ENCODE results near the gene VDR.

DNA sequence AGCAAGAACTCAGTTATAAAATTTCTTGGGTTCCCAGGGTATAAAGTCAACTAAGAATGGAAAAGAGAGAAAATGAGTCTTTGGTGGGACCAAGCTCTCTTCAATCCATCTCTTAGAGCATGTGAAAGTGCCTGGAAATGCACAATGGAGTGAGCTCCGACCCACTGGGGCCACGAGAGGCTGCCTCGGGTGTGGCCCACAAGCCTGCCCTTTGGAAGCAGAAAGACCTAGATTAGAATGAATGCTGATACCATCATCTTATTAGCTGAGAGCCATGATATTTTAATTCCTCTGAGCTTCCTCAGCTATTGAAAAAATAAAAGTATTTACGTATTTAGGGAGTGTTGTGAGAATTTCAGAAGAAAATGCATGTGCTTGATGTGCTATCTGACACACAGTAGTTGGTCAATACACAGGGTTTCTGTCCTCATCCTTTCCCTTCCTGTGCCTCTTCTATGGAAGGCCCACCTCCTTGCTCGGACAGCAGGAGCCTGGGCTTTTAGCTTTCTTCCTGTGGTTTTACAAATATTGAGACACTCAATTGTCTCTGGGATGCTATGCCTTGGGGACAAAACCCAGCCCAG, 42.5 kb downstream of the VDR start:
- TF ChIP-seq POLR2AphosphoS5 (IDR thresholded peaks at IDR 0.05) = no peak
- no peak for TF ChIP-seq POLR2A (IDR thresholded peaks at IDR 0.05)
- no peak for TF ChIP-seq CTCF (IDR thresholded peaks at IDR 0.05)

Measured in suprapubic skin (tissue), 4 donors.